ENCODE measurements around the gene PCSK6.
A peak's percentile ranks its signal among the peaks of the same experiment; 100 is the strongest.

Gene PCSK6

GRCh38 chr15:101489599-101490407 is at the start of gene PCSK6:
PCSK6 (minus strand) TSS chr15:101489707; CDS start chr15:101489670, 37 bp downstream.
- H3K27me3 ChIP-seq (ENCODE audit: insufficient read depth, low read length): peaks cover 66% of the 10 kb centered on the region
- no peaks in the 10 kb centered on the region for H3K4me1 ChIP-seq (ENCODE audit: insufficient read depth, low read length)
- H3K9ac ChIP-seq (ENCODE audit: low read depth, low read length): no peak within 1 kb of the TSS
- H3K36me3 ChIP-seq (ENCODE audit: insufficient read depth, low read depth, low read length): no peaks in the 10 kb centered on the region
- H3K27ac ChIP-seq (ENCODE audit: low read length): no peak within 1 kb of the TSS
- H3K4me3 ChIP-seq (ENCODE audit: low read length): peak within 1 kb of the TSS; percentile 50; the same call in 1 of the 2 replicates
- H3K9me3 ChIP-seq (ENCODE audit: insufficient read depth, low read depth, low read length): no peaks in the 10 kb centered on the region

DNA sequence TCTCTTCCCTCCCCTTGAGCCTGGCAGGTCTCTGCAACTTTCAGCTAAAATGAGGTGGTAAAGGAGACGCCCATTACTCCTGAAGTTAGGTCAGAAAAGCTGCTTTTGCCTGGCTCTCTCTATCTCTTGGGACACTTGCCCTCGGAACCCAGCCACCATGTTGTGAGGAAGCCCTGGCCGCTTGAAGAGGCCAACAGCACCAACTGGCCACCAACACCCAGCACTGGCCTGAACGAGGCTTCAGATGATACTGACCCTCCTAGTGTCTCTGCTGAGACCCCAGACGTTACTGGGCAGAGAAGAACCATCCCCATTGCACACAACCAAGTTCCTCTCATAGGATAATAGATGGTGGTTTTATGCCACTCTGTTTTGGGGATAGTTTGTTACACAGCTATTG is 49.5 kb upstream of the PCSK6 start:
- Histone ChIP-seq H3K27me3 (ENCODE audit: insufficient read depth, low read length) (no peaks in the 10 kb centered on the region), H3K9ac (ENCODE audit: low read depth, low read length) (no peak overlapping the region), H3K4me1 (ENCODE audit: insufficient read depth, low read length) (no peaks in the 10 kb centered on the region), H3K4me3 (ENCODE audit: low read length) (no peak overlapping the region), H3K27ac (ENCODE audit: low read length) (no peak overlapping the region), H3K9me3 (ENCODE audit: insufficient read depth, low read depth, low read length) (no peaks in the 10 kb centered on the region), H3K36me3 (ENCODE audit: insufficient read depth, low read depth, low read length) (no peaks in the 10 kb centered on the region)

- Histone ChIP-seq H3K36me3 (ENCODE audit: insufficient read depth, low read depth, low read length) (no peaks in the 10 kb centered on the region), H3K27ac (ENCODE audit: low read length) (no peak overlapping the region), H3K9ac (ENCODE audit: low read depth, low read length) (no peak overlapping the region), H3K9me3 (ENCODE audit: insufficient read depth, low read depth, low read length) (no peaks in the 10 kb centered on the region), H3K27me3 (ENCODE audit: insufficient read depth, low read length) (no peaks in the 10 kb centered on the region), H3K4me1 (ENCODE audit: insufficient read depth, low read length) (no peaks in the 10 kb centered on the region), H3K4me3 (ENCODE audit: low read length) (no peak overlapping the region)
Observed at GRCh38 chr15:101538177-101538576, 48.7 kb upstream of the PCSK6 start.

DNA sequence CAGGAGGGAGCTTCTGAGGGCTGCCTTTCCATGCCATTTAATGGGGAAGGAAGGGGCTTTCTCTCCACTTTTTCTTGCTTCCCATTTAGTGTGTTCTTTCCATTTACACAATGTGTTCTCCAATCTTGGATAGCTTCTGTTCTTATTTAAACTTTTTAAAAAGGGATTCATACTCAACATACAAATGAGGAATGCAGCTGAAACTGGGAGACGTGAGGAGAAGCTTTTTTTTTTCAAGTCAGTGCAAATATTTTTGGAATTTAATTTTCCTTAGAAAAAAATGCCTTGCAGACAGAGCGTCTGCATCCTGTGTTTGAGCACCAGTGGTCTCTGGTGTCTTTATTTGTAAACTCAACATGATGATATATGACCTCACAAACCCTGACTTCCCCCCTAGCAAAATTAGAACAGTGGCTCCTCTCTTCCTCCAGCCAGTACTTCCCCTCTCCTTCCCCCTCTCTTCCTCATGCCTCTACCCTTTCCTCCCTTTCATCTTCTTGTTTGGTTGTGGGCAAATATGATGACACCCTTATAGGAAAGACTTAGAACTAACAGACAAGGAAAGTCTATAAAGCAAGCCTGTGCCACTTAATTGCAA is 48.1 kb upstream of the PCSK6 start:
- no peaks in the 10 kb centered on the region for H3K4me1 ChIP-seq (ENCODE audit: insufficient read depth, low read length)
- no peaks in the 10 kb centered on the region for H3K27me3 ChIP-seq (ENCODE audit: insufficient read depth, low read length)
- no peak overlapping the region for H3K27ac ChIP-seq (ENCODE audit: low read length)
- H3K9ac ChIP-seq (ENCODE audit: low read depth, low read length): no peak overlapping the region
- no peaks in the 10 kb centered on the region for H3K9me3 ChIP-seq (ENCODE audit: insufficient read depth, low read depth, low read length)
- H3K36me3 ChIP-seq (ENCODE audit: insufficient read depth, low read depth, low read length): no peaks in the 10 kb centered on the region
- no peak overlapping the region for H3K4me3 ChIP-seq (ENCODE audit: low read length)

- H3K9ac ChIP-seq (ENCODE audit: low read depth, low read length): no peak overlapping the region
- H3K27ac ChIP-seq (ENCODE audit: low read length): no peak overlapping the region
- no peak overlapping the region for H3K4me3 ChIP-seq (ENCODE audit: low read length)
- no peaks in the 10 kb centered on the region for H3K4me1 ChIP-seq (ENCODE audit: insufficient read depth, low read length)
- no peaks in the 10 kb centered on the region for H3K9me3 ChIP-seq (ENCODE audit: insufficient read depth, low read depth, low read length)
- no peaks in the 10 kb centered on the region for H3K27me3 ChIP-seq (ENCODE audit: insufficient read depth, low read length)
- H3K36me3 ChIP-seq (ENCODE audit: insufficient read depth, low read depth, low read length): no peaks in the 10 kb centered on the region
Observed at GRCh38 chr15:101536875-101537405, 47.4 kb upstream of the PCSK6 start.

GRCh38 chr15:101536166-101536874 is 46.8 kb upstream of the PCSK6 start:
- Histone ChIP-seq H3K4me3 (ENCODE audit: low read length) (no peak overlapping the region), H3K27me3 (ENCODE audit: insufficient read depth, low read length) (no peaks in the 10 kb centered on the region), H3K4me1 (ENCODE audit: insufficient read depth, low read length) (no peaks in the 10 kb centered on the region), H3K27ac (ENCODE audit: low read length) (no peak overlapping the region), H3K9me3 (ENCODE audit: insufficient read depth, low read depth, low read length) (no peaks in the 10 kb centered on the region), H3K9ac (ENCODE audit: low read depth, low read length) (no peak overlapping the region), H3K36me3 (ENCODE audit: insufficient read depth, low read depth, low read length) (no peaks in the 10 kb centered on the region)

DNA sequence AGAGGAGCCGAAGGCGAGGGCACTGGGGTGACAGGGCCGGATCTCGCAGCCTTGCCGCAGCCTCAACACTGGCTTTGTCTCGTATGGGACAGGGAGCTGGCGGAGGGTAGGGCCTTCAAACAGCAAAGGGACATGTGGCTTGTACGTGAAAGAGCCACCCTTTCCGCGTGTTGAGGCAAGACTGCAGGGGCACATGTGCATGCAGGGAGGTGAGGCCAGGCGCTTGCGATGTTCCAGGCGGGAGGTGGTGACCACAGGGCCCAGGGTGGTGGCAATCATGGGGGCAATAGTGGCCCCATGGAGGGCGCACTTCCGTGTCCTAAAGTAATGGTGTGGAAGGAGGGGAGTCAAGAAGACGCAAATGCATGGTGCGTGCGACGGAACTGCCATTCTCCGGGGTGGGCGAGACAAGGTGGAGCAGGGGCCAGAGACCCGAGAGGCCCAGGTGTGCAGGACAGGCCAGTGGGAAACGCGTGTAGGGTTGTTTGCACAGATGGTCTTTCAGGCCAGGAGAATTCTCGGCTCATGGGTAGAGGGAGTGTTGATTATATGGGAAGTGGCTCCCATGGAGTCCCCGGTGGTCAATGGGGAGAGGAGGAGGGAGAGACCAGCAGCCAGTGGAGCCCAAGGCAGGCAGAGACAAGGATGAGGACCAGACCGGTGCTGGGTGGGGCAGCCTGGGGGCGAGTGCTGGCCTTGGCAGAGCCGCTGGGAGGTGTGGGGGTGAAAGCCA is 45.8 kb upstream of the PCSK6 start:
- Histone ChIP-seq H3K9me3 (ENCODE audit: insufficient read depth, low read depth, low read length) (no peaks in the 10 kb centered on the region), H3K27me3 (ENCODE audit: insufficient read depth, low read length) (no peaks in the 10 kb centered on the region), H3K36me3 (ENCODE audit: insufficient read depth, low read depth, low read length) (no peaks in the 10 kb centered on the region), H3K27ac (ENCODE audit: low read length) (no peak overlapping the region), H3K4me1 (ENCODE audit: insufficient read depth, low read length) (no peaks in the 10 kb centered on the region), H3K9ac (ENCODE audit: low read depth, low read length) (no peak overlapping the region), H3K4me3 (ENCODE audit: low read length) (no peak overlapping the region)

- no peaks in the 10 kb centered on the region for H3K27me3 ChIP-seq (ENCODE audit: insufficient read depth, low read length)
- H3K4me1 ChIP-seq (ENCODE audit: insufficient read depth, low read length): no peaks in the 10 kb centered on the region
- H3K36me3 ChIP-seq (ENCODE audit: insufficient read depth, low read depth, low read length): no peaks in the 10 kb centered on the region
- no peaks in the 10 kb centered on the region for H3K9me3 ChIP-seq (ENCODE audit: insufficient read depth, low read depth, low read length)
- H3K27ac ChIP-seq (ENCODE audit: low read length): no peak overlapping the region
- no peak overlapping the region for H3K9ac ChIP-seq (ENCODE audit: low read depth, low read length)
- no peak overlapping the region for H3K4me3 ChIP-seq (ENCODE audit: low read length)
Observed at GRCh38 chr15:101534376-101534970, 45.0 kb upstream of the PCSK6 start.

DNA sequence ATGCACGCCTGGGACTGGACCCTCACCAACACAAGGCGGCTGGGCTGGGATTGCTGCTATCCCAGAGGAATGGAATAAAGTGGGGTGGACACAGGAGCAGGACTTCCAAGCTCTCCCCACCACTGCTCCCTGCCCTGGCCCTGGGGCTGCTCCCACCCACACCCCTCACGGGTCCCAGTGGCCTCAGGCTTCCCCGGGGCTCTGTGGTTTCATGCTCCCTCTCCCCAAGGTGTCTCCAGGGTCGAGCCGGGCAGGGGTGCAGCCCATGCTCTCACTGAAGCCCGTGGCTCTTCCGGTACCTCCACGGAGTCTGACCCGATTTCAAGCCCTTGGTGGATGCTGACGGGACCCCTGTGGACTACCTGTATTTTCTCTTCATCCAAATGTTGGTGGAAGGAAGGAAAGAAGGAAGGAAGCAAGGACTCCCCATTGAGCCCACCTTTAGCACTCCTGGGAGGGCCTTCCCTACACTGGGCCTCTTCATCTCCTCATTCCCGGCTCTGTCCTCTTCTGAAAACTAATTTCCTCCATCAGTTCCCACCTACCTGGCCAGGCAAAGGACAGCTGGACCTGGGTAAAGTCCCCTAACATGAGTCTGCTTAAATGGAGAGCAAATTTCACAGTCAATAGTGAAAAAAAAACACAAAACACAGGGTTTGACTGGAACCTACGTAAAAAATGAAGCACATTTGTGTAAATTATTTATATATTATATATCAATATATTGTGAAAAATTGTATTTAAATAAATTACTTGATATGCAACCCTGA is 44.0 kb upstream of the PCSK6 start:
- H3K36me3 ChIP-seq (ENCODE audit: insufficient read depth, low read depth, low read length): no peaks in the 10 kb centered on the region
- no peak overlapping the region for H3K4me3 ChIP-seq (ENCODE audit: low read length)
- no peaks in the 10 kb centered on the region for H3K4me1 ChIP-seq (ENCODE audit: insufficient read depth, low read length)
- no peak overlapping the region for H3K27ac ChIP-seq (ENCODE audit: low read length)
- H3K27me3 ChIP-seq (ENCODE audit: insufficient read depth, low read length): no peaks in the 10 kb centered on the region
- no peaks in the 10 kb centered on the region for H3K9me3 ChIP-seq (ENCODE audit: insufficient read depth, low read depth, low read length)
- H3K9ac ChIP-seq (ENCODE audit: low read depth, low read length): no peak overlapping the region

GRCh38 chr15:101532865-101533264 is 43.4 kb upstream of the PCSK6 start:
- Histone ChIP-seq H3K4me3 (ENCODE audit: low read length) (no peak overlapping the region), H3K27ac (ENCODE audit: low read length) (no peak overlapping the region), H3K9ac (ENCODE audit: low read depth, low read length) (no peak overlapping the region), H3K9me3 (ENCODE audit: insufficient read depth, low read depth, low read length) (no peaks in the 10 kb centered on the region), H3K4me1 (ENCODE audit: insufficient read depth, low read length) (no peaks in the 10 kb centered on the region), H3K27me3 (ENCODE audit: insufficient read depth, low read length) (no peaks in the 10 kb centered on the region), H3K36me3 (ENCODE audit: insufficient read depth, low read depth, low read length) (no peaks in the 10 kb centered on the region)
